HEK293T (cell line): Measurements from ENCODE around the gene TMUB1.

Experiments used
- CTCF ChIA-PET: fragments of 350-600 bp; formaldehyde crosslinking; extraction: SDS; loops from one replicate; lab custom pipeline; 2021; ENCODE audit warnings: antibody characterized with exemption, inconsistent platforms; lab: Yijun Ruan, JAX
- POLR2A ChIA-PET: fragments of 350-600 bp; formaldehyde crosslinking; extraction: SDS; loops from one replicate; lab custom pipeline; 2020; ENCODE audit warnings: antibody characterized with exemption, inconsistent platforms; lab: Yijun Ruan, JAX
- DNase-seq: peaks from one replicate; pipeline ENCODE4 v3.0.0; 2012; ENCODE audit warnings: mixed read lengths; ENCODE audit errors: extremely low spot score
- ARNT ChIP-seq: fragments of 450-650 bp; IDR thresholded peaks from 2 replicates; pipeline ENCODE4 v1.6.1; 2017; ENCODE audit warnings: mild to moderate bottlenecking
- BHLHE40 ChIP-seq: fragments of 450-650 bp; IDR thresholded peaks from 2 replicates; pipeline ENCODE4 v1.6.1; 2016; ENCODE audit warnings: mild to moderate bottlenecking, moderate library complexity, borderline replicate concordance
- CTBP1 ChIP-seq: fragments of 450-650 bp; IDR thresholded peaks from 2 replicates; pipeline ENCODE4 v1.6.1; 2016; ENCODE audit warnings: borderline replicate concordance
- ELF4 ChIP-seq: fragments of 450-650 bp; IDR thresholded peaks from 2 replicates; pipeline ENCODE4 v1.6.1; 2017; ENCODE audit warnings: antibody characterized with exemption
- FOXA1 ChIP-seq: fragments of 450-650 bp; IDR thresholded peaks from 2 replicates; pipeline ENCODE4 v1.6.1; 2016; ENCODE audit warnings: mild to moderate bottlenecking
- FOXK2 ChIP-seq: fragments of 450-650 bp; IDR thresholded peaks from 2 replicates; pipeline ENCODE4 v1.6.1; 2016; ENCODE audit warnings: mild to moderate bottlenecking
- FOXM1 ChIP-seq: fragments of 450-650 bp; IDR thresholded peaks from 2 replicates; pipeline ENCODE4 v1.6.1; 2017; ENCODE audit warnings: mild to moderate bottlenecking, borderline replicate concordance
- HDGF ChIP-seq: fragments of 450-650 bp; IDR thresholded peaks from 2 replicates; pipeline ENCODE4 v1.6.1; 2017; ENCODE audit warnings: antibody characterized with exemption, borderline replicate concordance
- L3MBTL2 ChIP-seq: fragments of 450-650 bp; conservative IDR thresholded peaks from 2 replicates; pipeline ENCODE4 v1.6.1; 2016; ENCODE audit warnings: mild to moderate bottlenecking
- LEF1 ChIP-seq: fragments of 450-650 bp; IDR thresholded peaks from 2 replicates; pipeline ENCODE4 v1.6.1; 2017; ENCODE audit warnings: mild to moderate bottlenecking, borderline replicate concordance
- NFRKB ChIP-seq: fragments of 450-650 bp; IDR thresholded peaks from 2 replicates; pipeline ENCODE4 v1.6.1; 2016; ENCODE audit warnings: mild to moderate bottlenecking, moderate library complexity
- SP1 ChIP-seq: fragments of 450-650 bp; IDR thresholded peaks from 2 replicates; pipeline ENCODE4 v1.6.1; 2017
- SUZ12 ChIP-seq: fragments of 450-650 bp; IDR thresholded peaks from 2 replicates; pipeline ENCODE4 v1.6.1; 2016; ENCODE audit warnings: mild to moderate bottlenecking
- TARDBP ChIP-seq: fragments of 450-650 bp; IDR thresholded peaks from 2 replicates; pipeline ENCODE4 v1.6.1; 2016
- ZNF384 ChIP-seq: fragments of 450-650 bp; IDR thresholded peaks from 2 replicates; pipeline ENCODE4 v1.6.1; 2016
- TF ChIP-seq, protein P1 (sequence below): fragments of 450-650 bp; IDR thresholded peaks from 2 replicates; pipeline ENCODE4 v1.6.1; 2016

The TMUB1 gene

DNA sequence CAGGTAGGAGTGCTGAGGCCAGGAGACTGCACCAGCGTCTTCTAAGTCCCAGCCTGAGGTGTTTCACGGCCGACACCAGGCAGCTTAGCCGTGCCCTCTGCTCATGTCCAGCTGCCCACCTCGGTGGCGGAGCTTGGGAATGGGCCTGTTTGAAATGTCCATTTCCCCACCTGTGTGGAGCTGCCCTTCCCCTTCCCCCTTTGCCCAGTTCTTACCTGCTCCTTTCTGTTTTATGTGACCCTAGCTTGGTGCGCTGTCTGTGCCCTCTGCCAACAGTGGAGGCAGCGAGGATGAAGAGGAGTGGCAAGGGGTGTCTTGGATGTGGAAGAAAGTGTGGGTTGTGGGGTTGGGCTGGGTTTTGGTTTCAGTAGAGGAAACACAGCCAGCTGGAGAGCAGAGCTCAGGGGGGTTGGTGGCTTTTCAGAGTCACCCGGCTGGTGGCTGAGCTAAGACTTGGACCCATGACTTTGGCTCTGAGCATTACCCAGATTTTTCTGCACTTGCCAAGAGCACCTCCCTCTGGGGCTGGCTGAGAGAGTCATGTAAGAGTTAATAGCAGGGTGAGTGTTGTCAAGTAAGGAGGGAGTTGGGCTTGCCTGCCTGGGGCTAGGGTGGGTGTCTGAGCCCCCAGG is 46.8 kb upstream of the TMUB1 start:
- no peak for TF ChIP-seq HDGF
- TF ChIP-seq L3MBTL2: no peak
- TF ChIP-seq NFRKB: no peak
- no peak for TF ChIP-seq ARNT
- no peak for TF ChIP-seq ZNF384
- no peak for TF ChIP-seq SUZ12
- no peak for TF ChIP-seq LEF1
- no peak for TF ChIP-seq FOXM1
- TF ChIP-seq BHLHE40: no peak
- TF ChIP-seq CTBP1: no peak
- CTCF ChIA-PET: interaction anchor here (1.0 to 1.7 kb wide), 2 partner anchors 41 to 42 kb away, joined by 3 to 6 read pairs; no protein-coding TSS in a partner anchor
- POLR2A ChIA-PET: no interaction called here
- DNase-seq: no peak

DNA sequence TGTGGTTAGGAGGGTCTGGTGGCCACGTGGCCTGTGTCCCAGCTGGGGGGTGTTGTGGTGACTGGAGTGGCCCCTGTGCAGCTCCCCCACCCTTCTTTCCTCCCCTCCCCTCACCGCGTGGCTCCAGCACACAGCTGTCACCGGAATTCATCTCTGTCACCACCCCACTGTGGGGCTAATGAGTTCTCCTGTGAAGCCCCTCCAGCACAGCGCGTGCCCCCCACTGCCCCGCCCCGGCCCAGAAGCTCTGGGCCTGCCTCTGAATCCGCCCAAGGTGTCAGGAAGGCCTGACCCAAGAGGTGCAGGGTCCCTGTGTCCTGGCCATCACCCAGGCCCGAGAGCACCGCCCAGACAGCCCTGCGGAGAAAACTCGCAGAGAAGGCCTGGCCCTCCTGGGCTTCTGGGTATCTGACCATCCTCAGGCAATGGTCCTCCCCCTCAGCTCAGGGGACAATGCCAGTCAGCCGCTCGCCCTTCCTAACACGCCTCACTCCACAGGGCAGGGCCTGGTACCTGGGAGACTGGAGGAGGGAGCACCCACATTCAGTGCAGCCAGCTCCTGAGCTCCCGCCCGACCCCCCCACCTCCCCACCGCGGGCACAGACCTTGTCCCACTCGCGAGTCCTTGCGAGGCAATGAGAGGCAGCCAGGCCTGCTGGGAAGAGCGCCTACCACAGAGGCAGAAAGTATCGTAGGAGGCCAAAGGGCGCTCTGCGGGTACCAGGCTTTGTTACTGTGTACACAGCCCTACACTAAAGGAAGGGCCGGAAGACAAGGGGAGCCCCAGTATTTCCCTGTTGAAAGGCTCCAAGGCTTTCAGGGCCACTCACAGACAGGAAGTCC is 46.0 kb upstream of the TMUB1 start:
- POLR2A ChIA-PET: interaction anchor here (0.9 kb wide), 1 partner anchor 40 kb away, joined by 4 read pairs; no protein-coding TSS in a partner anchor
- DNase-seq: no peak
- CTCF ChIA-PET: interaction anchor here (0.6 to 1.0 kb wide), 2 partner anchors 24 to 41 kb away, joined by 4 to 6 read pairs; no protein-coding TSS in a partner anchor
- TF ChIP-seq LEF1 (no peak), ELF4 (no peak), FOXM1 (no peak), FOXK2 (no peak), SP1 (no peak), HDGF (no peak), CTBP1 (no peak), TARDBP (no peak)
- TF ChIP-seq, protein P1, sequence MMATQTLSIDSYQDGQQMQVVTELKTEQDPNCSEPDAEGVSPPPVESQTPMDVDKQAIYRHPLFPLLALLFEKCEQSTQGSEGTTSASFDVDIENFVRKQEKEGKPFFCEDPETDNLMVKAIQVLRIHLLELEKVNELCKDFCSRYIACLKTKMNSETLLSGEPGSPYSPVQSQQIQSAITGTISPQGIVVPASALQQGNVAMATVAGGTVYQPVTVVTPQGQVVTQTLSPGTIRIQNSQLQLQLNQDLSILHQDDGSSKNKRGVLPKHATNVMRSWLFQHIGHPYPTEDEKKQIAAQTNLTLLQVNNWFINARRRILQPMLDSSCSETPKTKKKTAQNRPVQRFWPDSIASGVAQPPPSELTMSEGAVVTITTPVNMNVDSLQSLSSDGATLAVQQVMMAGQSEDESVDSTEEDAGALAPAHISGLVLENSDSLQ: no peak

DNA sequence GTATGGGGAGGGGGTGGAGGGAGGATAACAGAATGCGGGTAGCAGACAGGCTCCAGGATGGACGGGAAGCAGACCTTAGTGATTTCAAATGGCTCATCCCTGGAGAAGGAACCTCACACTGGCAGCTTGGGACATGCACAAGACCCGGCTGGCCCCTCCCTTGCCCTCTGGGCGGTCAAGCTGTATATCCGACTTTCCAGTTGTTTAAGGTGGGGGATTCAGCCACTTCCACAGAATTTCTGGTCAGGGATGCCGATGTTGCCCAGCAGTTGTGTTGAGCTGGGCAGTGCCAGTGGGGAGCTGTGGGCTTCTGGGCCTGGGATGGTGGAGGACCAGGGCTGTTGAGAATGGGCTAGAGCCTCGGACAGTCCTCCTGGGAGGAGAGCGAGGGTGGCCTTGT is 45.4 kb upstream of the TMUB1 start:
- TF ChIP-seq FOXK2 (no peak), TARDBP (no peak), L3MBTL2 (no peak), HDGF (no peak), FOXA1 (no peak), SUZ12 (no peak), CTBP1 (no peak), BHLHE40 (no peak), SP1 (no peak), ZNF384 (no peak), LEF1 (no peak), ARNT (no peak), ELF4 (no peak)
- TF ChIP-seq, protein P1: no peak
- CTCF ChIA-PET: interaction anchor here (0.6 kb wide), 1 partner anchor 24 kb away, joined by 4 read pairs; no protein-coding TSS in a partner anchor
- no peak for DNase-seq
- POLR2A ChIA-PET: interaction anchor here (0.9 kb wide), 1 partner anchor 40 kb away, joined by 4 read pairs; no protein-coding TSS in a partner anchor

DNA sequence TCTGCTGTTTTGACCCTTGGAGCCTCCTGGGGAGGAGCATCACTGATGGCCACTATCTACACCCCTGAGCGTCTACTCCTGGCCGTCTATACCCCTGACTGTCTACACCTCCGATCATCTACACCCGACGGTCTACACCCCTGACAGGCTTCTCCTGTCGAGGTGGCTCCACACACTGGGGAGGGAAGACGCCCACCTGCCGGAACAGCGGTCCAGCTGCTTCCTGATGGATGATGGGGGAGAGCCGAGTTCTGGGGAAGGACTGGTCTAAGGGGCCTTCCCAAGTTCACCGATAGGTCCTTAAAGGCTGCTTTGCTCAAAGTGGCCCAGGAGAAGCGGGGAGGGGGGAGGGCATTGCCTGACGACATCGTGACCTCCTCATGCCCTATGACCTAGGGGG is 44.9 kb upstream of the TMUB1 start:
- DNase-seq: no peak
- ChIA-PET CTCF (interaction anchor here (1.2 kb wide), 1 partner anchor 42 kb away, joined by 3 read pairs; no protein-coding TSS in a partner anchor), POLR2A (interaction anchor here (0.9 kb wide), 1 partner anchor 41 kb away, joined by 4 read pairs; no protein-coding TSS in a partner anchor)
- TF ChIP-seq FOXM1: no peak
- no peak for TF ChIP-seq ARNT
- no peak for TF ChIP-seq ELF4
- TF ChIP-seq, protein P1: no peak
- no peak for TF ChIP-seq LEF1
- no peak for TF ChIP-seq BHLHE40

DNA sequence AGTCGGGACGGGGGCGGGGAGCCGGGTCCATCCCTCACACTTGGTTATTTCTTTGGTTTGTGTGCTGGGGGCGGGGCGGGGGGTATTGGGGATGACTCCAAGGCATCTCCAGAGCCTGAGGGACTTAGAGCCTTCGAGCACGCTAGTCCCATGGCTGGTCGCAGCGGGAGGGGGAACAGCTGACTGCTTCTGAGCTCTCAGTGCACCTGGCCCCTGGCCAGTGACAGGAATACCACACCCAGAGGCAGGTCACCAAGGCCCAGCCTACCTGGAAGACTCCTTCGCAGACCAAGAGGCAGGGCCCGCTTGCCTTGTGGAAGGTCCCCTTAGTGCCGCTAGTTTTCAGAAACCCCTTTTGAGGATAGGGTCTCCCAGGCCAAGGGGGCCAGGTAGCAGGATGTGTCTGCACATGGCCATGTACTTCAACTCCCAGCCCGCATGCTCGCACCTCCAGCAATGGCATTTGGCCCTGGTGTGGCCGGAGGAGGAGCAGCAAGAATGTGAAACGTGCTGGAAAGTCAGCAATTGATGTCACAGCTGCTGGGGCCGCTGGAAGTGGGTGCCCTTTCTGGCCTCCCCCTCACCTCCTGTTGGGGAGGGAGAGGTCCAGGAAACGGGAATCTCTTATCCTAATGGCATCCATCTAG is 43.3 kb upstream of the TMUB1 start:
- ChIA-PET CTCF (interaction anchor here (0.8 kb wide), 1 partner anchor 41 kb away, joined by 3 read pairs; no protein-coding TSS in a partner anchor), POLR2A (no interaction called here)
- DNase-seq: no peak
- no peak for TF ChIP-seq LEF1
- no peak for TF ChIP-seq ZNF384
- no peak for TF ChIP-seq NFRKB
- TF ChIP-seq L3MBTL2: no peak
- TF ChIP-seq TARDBP: no peak
- no peak for TF ChIP-seq ARNT
- no peak for TF ChIP-seq ELF4
- no peak for TF ChIP-seq FOXM1
